ENCODE data around the gene GIMD1.
"Not testable (repeated sequence)": the region's sequence is repeated elsewhere in the genome, so short reads cannot be mapped to it uniquely, and the experiment has no call there.

Gene GIMD1

DNA sequence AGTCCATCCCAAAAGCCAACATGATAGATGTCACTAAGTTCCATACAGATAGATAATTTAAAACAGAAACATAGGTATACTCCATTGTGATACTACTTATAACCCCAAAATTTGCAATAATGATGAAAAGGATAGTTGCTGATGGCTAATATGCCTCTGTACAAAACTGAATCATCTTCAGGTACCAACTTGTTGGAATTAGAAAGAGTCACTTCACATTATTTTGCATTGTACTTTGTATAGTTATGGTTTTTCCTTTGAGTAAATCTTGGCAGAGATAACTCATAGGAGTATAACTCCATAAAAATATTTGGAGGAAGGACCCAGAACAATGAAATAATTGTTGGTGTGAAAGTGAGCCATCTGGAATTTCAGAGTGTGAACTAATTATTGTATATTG, 17.6 kb downstream of the GIMD1 start:
- DNase-seq (ENCODE audit: low read depth in 2 of 2): no peak

GRCh38 chr4:106347167-106347566, 21.4 kb downstream of the GIMD1 start:
- no peak for DNase-seq (ENCODE audit: low read depth in 2 of 2)

- DNase-seq (ENCODE audit: low read depth in 2 of 2): no peak
Measured at GRCh38 chr4:106344647-106344970, 24.0 kb downstream of the GIMD1 start.

DNA sequence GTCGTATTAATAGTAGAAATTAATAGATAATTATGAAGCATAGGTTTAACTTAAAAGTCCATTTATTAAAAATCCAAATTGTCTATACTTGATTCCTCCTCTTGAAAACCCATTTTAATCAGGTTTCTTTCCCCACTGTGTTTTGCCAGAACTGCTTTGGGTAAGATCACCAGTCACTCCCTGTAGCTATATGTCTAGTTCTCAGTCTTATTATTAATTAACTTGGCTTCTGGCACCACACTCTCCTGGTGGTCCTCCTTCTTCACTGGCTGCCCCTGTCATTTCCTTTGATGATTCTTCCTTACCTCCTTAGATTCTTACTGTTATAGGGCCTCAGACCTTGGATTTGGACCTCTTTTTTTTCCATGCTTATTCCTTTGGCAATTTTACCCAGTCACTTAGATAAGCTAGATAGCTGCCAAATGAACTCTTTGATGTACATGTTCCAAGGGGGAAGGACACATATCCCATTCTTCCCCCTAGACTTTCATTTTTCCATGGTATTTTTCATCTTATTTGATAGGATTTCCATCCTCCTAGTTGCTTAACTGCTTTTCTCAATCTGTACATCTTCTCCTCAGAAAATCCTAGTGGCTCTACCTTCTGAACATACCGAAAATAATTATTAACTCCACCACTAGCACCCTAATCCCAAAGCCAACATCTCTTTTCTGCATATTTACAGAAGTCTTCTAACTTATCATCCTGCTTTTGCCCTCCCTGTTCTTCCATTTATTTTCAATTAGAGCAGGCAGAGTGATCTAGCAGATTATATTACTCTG, 24.5 kb downstream of the GIMD1 start:
- no peak for DNase-seq (ENCODE audit: low read depth in 2 of 2)

- DNase-seq (ENCODE audit: low read depth in 2 of 2): no peak
Measured at GRCh38 chr4:106340774-106341173, 27.8 kb downstream of the GIMD1 start.

GRCh38 chr4:106339431-106339830, 29.1 kb downstream of the GIMD1 start:
- no peak for DNase-seq (ENCODE audit: low read depth in 2 of 2)

DNA sequence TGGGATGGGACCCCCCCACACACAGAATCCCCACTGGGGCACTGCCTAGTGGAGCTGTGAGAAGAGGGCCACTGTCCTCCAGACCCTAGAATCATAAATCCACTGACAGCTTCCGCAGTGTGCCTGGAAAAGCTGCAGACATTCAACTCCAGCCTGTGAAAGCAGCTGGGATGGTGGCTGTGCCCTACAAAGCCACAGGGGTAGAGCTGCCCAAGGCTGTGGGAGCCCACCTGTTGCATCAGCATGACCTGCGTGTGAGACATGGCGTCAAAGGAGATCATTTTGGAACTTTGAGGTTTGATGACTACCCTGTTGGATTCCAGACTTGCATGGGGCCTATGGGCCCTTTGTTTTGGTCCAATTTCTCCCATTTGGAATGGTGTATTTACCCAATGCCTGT, 29.9 kb downstream of the GIMD1 start:
- DNase-seq (ENCODE audit: low read depth in 2 of 2): no peak

- no peak for DNase-seq (ENCODE audit: low read depth in 2 of 2)
Measured at GRCh38 chr4:106337916-106338315, 30.7 kb downstream of the GIMD1 start.

DNA sequence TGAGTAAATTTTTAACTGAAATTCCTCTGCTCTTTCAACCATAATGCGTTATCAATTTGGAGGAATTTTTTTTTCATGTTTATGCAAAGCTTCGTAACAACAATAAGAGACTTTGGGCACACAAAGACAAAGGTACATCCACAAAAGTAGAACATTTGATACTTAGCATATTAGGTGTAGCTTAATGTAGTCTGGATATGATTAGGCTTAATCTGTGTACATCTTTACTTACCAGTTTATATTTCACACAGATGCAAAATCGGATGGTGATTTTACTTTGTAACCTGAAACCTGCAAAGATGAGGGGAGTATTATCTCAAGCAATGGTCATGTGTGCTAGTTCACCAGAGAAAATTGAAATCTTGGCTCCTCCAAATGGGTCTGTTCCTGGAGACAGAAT, 32.0 kb downstream of the GIMD1 start:
- no peak for DNase-seq (ENCODE audit: low read depth in 2 of 2)

DNA sequence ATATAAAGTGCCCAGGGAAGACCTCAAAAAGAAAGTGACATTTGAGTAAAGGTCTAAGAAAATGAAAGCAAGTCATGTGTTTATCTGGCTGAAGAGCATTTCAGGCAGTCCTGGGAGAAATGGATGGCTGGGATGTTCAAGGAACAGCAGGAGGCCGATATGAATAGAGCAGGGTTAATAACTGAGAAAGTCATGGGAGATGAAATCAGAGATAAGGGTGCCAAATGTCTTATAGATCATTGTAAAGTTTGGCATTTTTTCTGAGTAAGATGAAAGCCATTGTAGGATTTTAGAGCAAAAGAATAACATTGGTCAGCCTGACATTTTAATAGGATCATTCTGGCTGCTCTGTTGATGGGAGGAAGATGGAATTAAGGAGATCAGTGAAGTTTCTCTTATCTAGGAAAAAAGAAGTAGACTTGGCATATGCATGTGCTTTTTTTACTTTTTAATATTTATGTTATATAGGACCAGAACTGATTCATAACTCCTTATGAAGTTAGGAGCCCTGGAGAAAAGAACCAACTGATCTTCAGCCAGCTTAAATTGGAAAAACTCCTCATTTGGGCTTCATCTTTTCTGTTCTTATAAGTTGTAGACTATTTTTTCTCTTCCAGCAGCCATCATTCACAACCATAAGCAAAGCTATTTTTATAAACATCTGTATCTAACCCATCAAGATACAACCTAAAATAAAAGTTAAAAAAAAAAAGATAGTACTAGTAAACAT, 33.7 kb downstream of the GIMD1 start:
- DNase-seq (ENCODE audit: low read depth in 2 of 2): no peak

- no peak for DNase-seq (ENCODE audit: low read depth in 2 of 2)
Measured at GRCh38 chr4:106333186-106333585, 35.4 kb downstream of the GIMD1 start.

- no peak for DNase-seq (ENCODE audit: low read depth in 2 of 2)
Measured at GRCh38 chr4:106329041-106329618, 39.4 kb downstream of the GIMD1 start.

- no peak for DNase-seq (ENCODE audit: low read depth in 2 of 2)
Measured at GRCh38 chr4:106325800-106326199, 42.8 kb downstream of the GIMD1 start.

GRCh38 chr4:106323119-106323518, 45.5 kb downstream of the GIMD1 start:
- no peak for DNase-seq (ENCODE audit: low read depth in 2 of 2)

GRCh38 chr4:106321814-106322213, 46.8 kb downstream of the GIMD1 start:
- not testable (repeated sequence) for DNase-seq (ENCODE audit: low read depth in 2 of 2)

- DNase-seq (ENCODE audit: low read depth in 2 of 2): not testable (repeated sequence)
Measured at GRCh38 chr4:106321168-106321567, 47.4 kb downstream of the GIMD1 start.

GRCh38 chr4:106320235-106320634, 48.3 kb downstream of the GIMD1 start:
- no peak for DNase-seq (ENCODE audit: low read depth in 2 of 2)

GRCh38 chr4:106318511-106318910, 50.1 kb downstream of the GIMD1 start:
- DNase-seq (ENCODE audit: low read depth in 2 of 2): no peak

GRCh38 chr4:106317815-106318214, 50.8 kb downstream of the GIMD1 start:
- DNase-seq (ENCODE audit: low read depth in 2 of 2): no peak

GRCh38 chr4:106316773-106317409, 51.7 kb downstream of the GIMD1 start:
- DNase-seq (ENCODE audit: low read depth in 2 of 2): no peak

DNA sequence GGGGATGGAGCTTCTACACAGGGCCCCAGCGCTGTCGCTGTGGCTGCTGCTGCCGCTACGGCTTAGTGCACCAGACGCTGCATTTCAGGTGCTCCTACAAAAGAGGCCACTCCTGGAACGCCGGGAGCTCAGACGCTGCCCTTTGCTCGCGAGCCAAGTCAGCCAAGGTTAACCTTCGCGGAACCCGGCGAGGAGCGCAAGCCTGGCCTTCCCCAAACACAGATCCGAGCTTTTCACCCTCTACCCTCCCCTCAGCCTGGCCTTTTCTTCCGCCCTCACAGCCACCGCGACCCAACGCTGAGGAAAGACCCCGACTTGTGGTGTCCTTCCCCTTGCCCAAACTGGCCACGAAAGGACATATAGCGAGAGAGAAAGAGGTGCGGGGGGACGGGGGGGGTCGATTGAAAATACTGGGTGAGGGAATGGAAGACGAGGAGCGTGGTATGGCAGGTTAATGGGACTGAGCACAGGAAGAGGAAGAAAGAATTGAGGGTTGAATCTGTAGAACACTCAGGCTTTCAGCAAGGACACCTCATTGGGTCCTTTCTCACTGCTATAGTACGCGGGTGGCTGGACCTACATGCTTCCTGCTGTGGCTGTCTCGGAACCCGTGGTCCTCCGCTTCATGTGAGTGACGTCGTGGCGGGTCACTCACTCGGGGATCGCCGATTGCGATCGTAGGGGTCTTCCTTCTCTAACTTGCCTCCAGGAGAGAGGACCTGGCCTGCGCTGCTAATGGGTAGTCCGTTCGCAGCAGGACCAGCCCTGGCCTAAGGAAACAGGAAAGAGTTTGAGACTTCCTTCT, 52.4 kb downstream of the GIMD1 start, which contains the start of the genes AIMP1 and TBCK:
AIMP1 (plus strand) TSS at position 583 of the 805 bp plus-strand sequence. CDS start 8,460 bp downstream, outside the sequence.
TBCK (minus strand) TSS at position 242 of the 805 bp plus-strand sequence. CDS start 7,249 bp downstream, outside the sequence.
- peak; percentile 74 to 80 for DNase-seq (ENCODE audit: low read depth in 2 of 2)
